T-helper 1 cell treated with Interleukin-12 subunit alpha and Interleukin-12 subunit beta and Interleukin-4 antibody, amounts not matched to agents 30 ng/mL and 1 ng/mL, for 36 hours (primary cell): ENCODE data around the gene PSMB9. TPM values are rescaled to one million over a fixed set of nuclear protein-coding genes. Genes with fewer than 3 reads are reported as not detected.

Experiments
- intact Hi-C: fragments of 100-400 bp; cut with micrococcal nuclease; formaldehyde crosslinking; loops from one replicate; pipeline ENCODE4 v1.15.1; 2024
- total RNA-seq: library from RNA; stranded (reverse); gene quantifications from 2 replicates; pipeline ENCODE4 v1.2.3, GENCODE V29; 2022

PSMB9 gene
- total RNA-seq, 1 donor from 2014 or later = 424 TPM

GRCh38 chr6:32838114-32838958 lies 15.7 kb upstream of the PSMB9 start, which contains the start of gene TAP2:
Gene TAP2, minus strand, starts transcription at chr6:32838739. Its CDS starts 506 bp downstream, at chr6:32838233.
- intact Hi-C loops = loop anchor here (1.0 to 5.0 kb wide), 7 partner anchors 16 to 1296 kb away; partner anchors contain the start of genes DDX39B, HLA-DMA and PSMB9

GRCh38 chr6:32839356-32839755 lies 14.6 kb upstream of the PSMB9 start:
- intact Hi-C loops = loop anchor here (5.0 kb wide), 1 partner anchor 1297 kb away; the partner anchor contains the start of gene DDX39B

DNA sequence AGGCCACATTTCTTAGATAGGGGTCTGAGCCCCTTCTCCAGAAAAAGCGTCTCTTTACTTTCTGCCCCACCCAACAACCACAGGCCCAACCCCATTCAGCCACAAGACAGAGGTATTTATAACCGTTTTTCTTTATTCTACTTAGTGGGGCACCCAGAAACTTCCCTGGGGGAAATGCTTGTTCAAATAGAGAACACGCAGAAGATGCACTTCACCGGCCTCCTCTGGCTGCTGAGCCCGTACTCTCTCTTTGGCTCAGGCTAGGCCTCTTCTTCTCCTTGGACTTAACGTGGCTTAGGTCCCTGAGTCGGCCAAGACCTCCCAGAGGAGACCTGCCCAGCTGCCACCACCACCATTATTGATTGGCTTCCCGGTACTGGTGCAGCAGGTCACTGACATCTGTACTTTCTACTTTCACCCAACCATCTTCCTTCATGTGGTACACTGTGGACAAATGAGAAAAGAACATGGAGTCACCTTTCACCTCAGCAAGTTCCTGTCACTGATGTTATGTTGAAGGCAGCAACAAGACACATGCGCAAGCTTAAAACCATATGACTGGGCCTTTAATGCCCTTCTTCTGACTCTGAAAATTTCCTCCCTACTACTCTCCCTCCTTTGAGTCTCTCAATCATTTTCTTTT lies 13.3 kb upstream of the PSMB9 start:
- intact Hi-C loops = loop anchor here (5.0 to 10.0 kb wide), 2 partner anchors 943 to 1016 kb away; partner anchors contain the start of genes EHMT2 and HSPA1B

DNA sequence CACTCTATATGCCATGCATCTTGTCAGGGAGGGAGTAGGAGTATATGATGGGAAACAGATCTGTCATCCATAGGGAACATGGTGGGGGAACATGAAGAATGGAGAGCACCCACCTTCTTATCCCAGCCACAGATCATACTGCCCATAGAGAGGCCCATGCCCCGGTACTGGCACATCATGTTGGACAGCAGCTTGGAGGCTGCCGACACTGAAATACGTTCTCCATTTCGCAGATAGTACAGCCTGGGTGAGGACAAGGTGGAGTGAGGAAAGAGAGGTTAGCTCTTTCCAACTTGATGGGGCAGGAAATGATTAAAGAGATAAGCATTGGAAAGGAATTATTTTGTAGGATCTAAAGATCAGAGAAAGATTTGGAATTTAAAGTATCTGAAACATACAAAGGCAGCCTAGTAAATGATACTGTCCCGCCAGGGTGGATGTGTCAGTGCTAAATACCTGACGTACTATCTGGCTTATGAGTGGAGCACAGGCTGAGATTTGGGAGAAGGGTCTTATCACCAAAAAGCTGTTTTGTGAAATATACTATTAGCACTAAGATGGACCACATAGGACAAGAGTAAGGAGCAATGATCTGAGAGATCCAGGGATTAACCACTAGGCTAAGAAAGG lies 11.9 kb upstream of the PSMB9 start:
- intact Hi-C loops = loop anchor here (5.0 to 10.0 kb wide), 2 partner anchors 945 to 1017 kb away; partner anchors contain the start of genes EHMT2 and HSPA1B

DNA sequence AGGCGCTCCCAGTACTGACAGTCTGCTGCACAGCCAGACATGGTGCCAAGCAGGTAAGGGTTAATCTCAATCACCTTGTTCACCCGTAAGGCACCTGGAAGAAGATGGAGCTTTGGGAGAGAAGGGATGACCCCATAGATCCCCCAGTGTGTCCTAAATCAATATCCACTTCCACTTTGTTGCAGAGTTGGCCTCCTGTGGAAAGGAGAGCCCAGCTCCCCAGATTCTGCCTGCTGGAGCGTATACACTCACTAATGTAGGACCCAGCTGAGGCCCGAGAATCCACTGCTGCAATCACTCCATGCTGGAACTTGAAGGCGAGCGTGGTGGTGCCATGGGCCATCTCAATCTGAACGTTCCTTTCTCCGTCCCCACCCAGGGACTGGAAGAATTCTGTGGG lies 11.3 kb upstream of the PSMB9 start:
- intact Hi-C loops = loop anchor here (5.0 to 10.0 kb wide), 2 partner anchors 945 to 1018 kb away; partner anchors contain the start of genes EHMT2 and HSPA1B

DNA sequence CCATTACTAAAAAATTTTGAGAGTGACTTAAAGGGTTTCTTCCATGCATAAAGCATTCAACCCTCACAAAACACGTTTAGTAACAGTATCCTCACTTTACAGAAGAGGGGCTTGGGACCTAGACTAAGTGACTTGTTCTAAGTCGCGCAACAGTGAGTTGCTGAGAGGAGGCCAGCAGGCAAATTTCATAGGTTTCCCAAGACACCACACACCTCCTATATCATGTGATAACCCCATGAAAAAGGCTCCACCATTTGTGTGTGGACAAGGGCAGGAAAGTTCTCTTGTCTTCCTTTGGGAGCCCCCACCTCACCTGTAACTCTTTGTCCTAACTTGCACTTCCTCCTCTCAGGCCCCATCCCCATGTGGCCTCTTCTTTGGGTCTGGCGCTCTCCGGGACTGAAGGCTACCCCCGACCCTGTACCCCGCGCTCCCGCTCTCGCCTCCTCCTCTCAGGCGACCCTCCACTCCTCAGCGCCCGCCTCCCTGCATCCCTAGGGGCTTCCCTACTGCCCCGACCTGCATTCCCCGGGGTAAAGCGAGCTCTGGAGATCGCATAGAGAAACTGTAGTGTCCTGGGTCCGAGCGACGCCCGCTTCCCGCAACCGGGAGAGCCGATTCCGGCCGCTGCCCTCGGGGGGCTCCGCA lies 10.5 kb upstream of the PSMB9 start:
- intact Hi-C loops = loop anchor here (5.0 to 10.0 kb wide), 2 partner anchors 946 to 1019 kb away; partner anchors contain the start of genes EHMT2 and HSPA1B

DNA sequence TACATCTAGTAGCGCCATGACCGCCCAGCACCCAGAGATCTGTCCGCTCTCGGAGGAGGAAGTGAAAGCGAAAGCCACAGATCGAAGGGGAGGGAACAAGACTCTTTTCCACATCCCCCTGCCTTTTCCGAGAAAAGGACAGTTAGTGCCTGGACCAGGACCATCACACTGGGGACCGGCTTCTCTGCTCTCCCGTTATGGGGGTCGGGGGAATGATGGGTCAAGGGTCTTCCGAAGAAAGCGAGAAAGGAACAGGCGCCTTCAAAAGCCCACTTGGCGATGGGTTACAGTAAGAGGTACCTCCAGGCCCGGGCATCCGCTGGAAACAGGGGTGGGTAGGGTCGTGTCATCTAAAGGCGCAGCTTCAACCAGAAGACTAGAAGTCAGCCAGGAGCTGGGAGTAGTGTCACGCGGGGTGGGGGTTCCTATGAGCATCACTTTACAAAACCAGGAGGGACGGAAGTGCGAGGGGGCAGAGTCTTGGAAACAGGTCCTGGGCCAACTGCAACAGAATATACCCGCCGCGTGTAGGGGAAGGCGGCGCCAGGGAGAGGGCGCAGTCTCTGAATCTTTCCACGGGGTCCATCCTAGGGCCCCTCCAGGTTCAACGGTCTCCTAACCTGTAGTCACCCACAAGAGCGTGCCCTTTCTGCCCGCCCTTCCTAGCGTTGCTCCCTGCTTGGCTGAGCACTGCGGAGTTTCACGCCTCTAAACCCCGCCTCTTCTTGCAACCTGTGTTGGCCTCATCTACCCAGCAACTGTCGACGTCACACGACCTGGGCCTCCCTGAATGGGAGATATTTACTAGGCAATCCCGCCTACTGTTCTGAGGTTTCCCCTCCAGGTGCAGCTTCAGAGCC lies 9.8 kb upstream of the PSMB9 start, which contains the start of gene PSMB8:
Gene PSMB8 (minus strand): TSS at position 69 of the 860 bp plus-strand sequence. CDS start 51 bp downstream, at position 18.
- intact Hi-C loops = loop anchor here (1.0 to 10.0 kb wide), 13 partner anchors 9 to 1105 kb away; partner anchors contain the start of genes AGPAT1, B3GALT4, EHMT2 and HSPA1B

- intact Hi-C loops = loop anchor here (1.0 to 10.0 kb wide), 14 partner anchors 8 to 1443 kb away; partner anchors contain the start of genes AGPAT1, B3GALT4, EHMT2 and HSPA1B
Observed at GRCh38 chr6:32844839-32845383, 9.1 kb upstream of the PSMB9 start.

DNA sequence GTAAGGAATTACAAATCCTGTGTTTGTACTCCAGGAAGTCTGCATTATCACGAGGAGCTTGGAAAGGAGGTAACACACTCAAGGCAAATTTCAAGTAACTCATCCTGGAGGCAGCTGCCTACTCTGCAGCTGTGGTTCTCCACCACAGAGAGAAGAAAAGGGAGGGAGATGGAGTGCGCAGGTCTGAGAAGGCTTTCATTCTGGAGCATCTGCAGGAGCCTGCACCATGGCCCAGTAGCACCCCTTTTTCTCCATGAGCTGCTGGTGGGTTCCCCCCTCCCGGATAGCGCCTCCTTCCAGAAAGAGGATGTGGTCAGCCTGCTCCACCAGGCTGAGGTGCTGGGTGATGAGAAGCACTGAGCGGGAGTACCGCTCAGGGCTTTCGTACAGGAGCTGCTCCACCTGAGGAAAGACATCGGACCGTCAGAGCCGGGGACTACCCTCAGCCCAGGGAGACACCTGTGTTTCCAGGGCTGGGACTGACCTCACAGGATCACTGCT lies 8.6 kb upstream of the PSMB9 start:
- intact Hi-C loops = loop anchor here (2.0 to 10.0 kb wide), 8 partner anchors 403 to 1443 kb away; partner anchors contain the start of genes AGPAT1, B3GALT4, HSPA1B and MICA

DNA sequence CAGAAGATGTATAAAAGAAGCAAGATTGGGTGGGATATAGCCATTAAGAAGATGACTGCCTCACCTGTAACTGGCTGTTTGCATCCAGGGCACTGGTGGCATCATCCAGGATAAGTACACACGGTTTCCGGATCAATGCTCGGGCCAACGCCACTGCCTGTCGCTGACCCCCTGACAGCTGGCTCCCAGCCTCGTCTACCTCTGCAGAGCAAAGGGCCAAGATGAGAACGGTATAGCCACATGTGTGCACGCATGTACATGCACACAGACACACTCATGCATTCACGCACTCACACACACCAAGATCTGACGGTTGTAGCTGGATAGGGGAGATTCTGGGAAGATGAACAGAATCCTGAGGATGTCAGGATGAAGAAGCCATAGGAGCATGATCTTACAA lies 7.0 kb upstream of the PSMB9 start:
- intact Hi-C loops = loop anchor here (5.0 to 10.0 kb wide), 2 partner anchors 1022 to 1445 kb away; partner anchors contain the start of genes HSPA1B and MICA

GRCh38 chr6:32847795-32848194 lies 6.2 kb upstream of the PSMB9 start:
- intact Hi-C loops = loop anchor here (5.0 to 10.0 kb wide), 2 partner anchors 1023 to 1445 kb away; partner anchors contain the start of genes HSPA1B and MICA

GRCh38 chr6:32849126-32849525 lies 4.9 kb upstream of the PSMB9 start:
- intact Hi-C loops = loop anchor here (5.0 to 10.0 kb wide), 2 partner anchors 1024 to 1447 kb away; partner anchors contain the start of genes HSPA1B and MICA

DNA sequence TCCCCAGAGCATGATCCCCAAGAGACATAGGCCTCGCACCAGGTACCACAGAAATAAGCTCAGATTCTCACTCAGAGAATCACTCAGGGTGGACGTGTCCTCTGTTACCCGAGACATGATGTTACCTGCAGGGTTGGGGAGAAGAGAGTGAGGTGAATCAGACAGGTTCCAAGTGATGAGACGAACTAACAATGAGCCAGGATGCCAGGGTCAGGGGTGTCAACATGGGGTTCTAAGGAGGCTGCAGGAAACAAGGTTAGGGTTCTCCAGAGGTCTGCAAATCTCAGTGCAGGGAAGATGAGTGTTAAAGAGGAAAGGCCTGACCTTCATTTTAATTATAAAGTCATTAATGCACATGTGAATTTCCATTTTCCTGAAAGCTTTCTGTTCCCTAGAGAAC lies 3.0 kb upstream of the PSMB9 start:
- intact Hi-C loops = loop anchor here (5.0 to 10.0 kb wide), 5 partner anchors 351 to 1186 kb away; partner anchors contain the start of genes C6orf47, CSNK2B, CUTA and DXO

GRCh38 chr6:32852018-32852843 lies 1.8 kb upstream of the PSMB9 start:
- intact Hi-C loops = loop anchor here (1.0 to 10.0 kb wide), 6 partner anchors 221 to 1187 kb away; partner anchors contain the start of genes C6orf47, CSNK2B, CUTA and DXO

DNA sequence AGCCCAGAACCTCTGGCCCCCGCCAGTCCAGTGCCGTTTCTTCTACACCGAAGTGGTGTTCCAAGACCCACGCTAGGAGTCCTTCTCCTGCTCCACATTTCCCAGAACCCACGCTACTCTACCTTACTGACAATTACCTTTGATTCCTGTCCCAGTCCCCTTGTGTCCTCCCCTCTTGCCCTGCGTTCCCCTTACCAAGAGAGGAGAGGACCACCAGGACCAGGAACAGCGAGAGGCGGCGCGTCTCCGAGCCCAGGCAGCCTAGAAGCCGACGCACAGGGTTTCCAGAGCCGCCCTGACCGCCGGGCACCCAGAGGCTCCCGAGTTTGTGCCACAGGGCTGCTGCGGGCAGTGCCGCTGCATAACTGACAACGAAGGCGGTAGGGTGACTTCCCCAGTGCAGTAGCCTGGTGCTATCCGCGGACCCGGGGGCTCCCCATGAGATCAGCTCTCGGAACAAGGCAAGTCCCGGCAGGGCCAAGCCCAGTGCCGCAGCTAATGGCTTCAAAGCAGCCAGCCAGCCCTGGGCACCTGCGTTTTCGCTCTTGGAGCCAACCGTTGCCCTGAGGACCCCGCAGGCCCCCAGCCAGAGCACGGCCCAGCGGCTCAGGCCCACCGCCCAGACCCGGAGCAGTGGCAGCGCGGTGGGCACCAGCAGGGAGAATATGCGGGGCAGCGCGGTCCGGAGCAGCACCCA lies 1.0 kb upstream of the PSMB9 start:
- intact Hi-C loops = loop anchor here (1.0 to 10.0 kb wide), 7 partner anchors 9 to 1188 kb away; partner anchors contain the start of genes C6orf47, CSNK2B, CUTA and DXO

DNA sequence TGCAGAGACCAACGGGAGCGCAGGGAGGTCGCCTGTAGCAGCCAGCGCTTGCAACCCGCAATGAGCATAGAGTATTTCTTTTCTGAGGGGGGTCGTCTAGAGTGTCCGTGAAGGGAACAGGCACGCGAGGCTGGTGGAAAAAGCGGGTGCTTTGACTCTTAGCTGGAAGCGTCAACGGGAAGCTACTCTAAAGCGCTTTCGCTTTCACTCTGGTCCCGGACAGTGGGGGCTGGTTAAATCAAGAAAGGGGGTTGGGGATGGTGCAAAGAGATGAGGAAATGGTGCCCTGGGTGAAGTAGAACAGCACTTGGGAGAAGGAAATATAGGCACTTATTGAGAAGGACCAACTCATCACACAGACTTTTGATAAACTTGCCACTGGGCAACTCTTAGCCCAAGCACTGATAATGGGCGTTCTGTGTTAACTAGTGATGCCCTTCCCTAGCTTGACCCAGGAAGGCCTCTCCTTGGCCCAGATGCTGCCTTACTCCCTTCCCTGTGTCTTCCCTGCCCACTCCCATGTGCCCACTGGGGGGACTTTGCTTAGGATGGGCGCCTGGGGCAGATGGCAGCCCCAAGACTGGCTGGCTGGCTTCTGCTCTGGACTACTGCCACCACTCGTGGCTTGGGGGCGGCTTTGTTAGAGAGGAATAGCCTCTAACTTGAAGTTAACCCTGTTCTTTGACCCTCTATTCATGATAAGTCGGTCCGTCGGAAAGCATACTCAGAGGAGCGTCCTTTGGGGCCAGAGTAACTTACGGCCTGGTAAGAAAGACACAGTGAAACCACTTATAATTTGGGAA lies 585 bp downstream of the PSMB9 start:
- intact Hi-C loops = loop anchor here (1.0 to 10.0 kb wide), 10 partner anchors 14 to 1190 kb away; partner anchors contain the start of genes C6orf47, CSNK2B, CUTA and DXO
